Non-pigmented ciliary epithelial cell (primary cell): ENCODE results near the gene IGSF21.

Source experiments
- DNase-seq: peaks from one replicate; pipeline ENCODE4 v3.0.0-alpha.2; 2010; ENCODE audit warnings: low read depth

Gene IGSF21

DNA sequence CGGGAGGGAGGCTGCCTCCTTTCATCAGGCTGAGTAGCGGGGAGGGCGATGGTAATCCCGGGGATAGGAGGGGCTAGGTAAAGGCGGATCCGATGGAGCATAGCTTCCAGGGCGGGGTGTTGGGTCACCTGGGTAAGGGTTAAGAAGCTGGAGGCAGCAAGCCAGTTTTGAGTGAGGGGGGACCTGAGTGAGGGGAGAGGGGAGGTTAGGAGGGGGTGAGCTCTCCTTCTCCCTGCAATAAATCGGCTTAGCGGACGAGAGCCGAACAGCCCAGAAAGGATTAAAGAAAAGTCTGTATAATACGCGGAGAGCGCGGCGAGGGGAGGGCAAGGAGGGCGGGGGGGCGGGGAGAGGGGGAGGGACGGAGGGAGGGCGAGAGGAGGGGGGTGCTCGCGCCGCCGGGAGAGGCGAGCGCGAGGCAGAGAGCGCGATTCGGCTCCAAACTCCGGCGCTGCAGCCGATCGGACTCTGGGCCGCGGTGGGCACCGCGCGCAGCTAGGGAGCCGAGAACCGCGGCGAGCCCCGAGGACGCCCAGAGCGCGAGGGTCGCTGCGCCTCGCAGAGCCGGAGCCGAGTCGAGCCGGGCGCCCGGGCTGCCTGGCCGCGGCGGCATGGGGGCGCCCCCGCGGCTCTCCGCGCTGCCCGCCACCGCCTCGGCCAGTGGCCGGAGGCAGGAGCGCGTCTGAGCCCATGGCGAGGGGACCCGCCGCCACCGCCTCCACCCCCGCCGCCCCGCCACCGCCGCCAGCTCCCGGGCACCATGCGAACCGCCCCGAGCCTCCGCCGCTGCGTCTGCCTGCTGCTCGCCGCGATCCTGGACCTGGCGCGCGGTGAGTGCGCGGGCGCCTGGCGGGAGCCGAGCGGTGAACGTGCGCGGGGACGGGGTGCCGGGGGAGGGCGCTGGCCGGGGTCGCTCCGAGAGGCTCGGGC is at the start of gene IGSF21:
TSS of gene IGSF21 (plus strand) at position 430 of the 930 bp plus-strand sequence. CDS start at position 761, 331 bp downstream.
- DNase-seq: no peak

DNA sequence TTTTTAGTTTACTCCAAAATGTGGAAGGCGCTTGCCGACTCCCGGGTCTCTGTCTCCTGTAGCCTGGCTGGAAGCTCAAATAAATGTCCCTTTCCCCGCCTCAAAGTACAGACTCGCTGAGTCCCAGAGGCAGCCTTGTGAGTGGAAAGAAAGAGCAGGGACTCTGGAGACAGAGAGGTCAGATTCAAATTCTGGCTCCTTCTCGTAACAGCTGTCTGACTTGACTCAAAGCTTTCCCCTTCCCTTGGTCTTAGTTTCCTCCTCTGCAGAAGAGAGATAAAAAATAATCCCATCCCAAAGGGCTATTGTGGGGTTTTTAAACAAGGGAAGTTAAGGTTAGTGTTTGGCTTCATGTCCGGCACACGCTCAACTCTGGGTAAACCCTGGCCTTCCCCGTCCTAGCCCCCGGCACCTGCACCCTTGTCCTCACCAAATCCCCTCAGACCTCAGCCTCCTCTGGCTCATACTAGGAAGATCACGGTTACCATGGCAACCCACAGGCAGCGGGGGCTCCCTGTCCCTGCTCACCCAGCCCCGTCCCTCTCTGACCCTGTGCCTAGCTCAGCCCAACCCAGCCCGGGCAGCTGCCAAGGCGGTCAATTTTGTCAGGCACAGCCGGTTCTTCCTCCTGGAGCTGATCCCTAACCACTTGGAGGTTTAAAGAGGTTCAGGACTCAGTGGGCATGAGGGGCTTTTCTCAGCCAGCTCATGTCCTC is 49.2 kb upstream of the IGSF21 start:
- DNase-seq: no peak

DNA sequence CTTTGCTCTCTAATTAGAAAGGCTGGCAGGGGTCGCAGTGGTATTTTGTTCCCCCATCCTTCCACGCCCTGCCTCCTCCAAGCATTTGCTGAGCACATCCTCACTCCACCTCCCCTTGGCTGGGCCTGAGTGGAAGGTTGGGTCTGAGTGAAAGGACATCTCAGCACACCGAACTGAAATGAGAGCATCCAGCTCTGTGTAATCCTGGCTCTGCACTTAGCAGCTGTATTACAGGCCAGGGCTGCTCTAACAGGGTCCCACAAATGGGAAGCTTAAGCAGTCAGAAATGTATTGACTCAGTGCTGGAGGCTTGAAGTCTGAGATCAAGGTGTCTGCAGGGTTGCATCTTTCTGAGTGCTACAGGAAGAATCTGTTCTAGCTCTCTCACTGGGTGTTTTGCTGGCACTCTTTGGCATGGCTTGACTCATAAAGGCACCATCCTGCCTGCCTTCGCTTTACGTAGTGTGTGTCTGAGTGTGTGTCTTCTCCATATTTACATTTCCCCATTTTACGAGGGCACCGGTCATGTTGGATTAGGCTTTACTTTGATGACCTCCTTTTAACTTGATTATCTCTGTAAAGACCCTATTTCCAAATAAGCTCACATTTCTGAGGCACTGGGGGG is 48.5 kb upstream of the IGSF21 start:
- DNase-seq: no peak

DNA sequence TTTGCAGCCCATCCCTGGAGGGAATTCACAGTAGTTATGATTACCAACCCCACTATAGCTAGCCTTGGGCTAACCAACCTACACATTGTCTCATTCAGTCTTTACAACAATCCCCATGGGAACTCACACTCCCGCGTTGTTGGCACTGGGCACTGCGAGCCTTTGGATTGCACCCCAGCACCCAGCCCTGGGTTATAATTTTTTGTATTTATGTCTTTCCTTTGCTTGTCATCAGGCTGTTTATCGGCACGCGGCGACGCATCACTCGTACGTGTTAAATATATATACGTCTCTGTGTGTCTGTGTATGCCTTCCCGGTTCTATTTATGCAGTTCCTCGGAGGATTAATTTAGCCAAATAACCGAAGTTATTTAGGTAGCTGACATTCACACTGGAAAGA is 47.2 kb upstream of the IGSF21 start:
- no peak for DNase-seq

DNA sequence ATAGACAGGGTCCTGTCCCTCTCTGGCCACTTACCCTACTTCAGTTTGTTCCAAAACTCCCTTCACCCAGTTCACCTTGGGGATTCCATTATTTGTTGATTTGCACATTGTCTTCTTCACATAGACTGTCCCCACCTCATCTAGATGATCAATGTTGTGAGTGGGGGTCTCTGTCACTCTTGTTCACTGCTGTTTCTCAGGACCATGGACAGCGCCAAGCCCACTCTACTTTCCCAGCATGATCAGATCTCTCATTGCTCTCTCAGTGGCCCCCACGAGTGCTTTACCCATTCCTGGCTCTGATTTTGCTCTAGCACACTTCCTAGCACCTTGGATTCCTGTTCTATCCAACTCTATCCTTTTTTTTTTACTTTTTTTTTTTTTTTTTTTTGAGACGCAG is 45.4 kb upstream of the IGSF21 start:
- DNase-seq: no peak

DNA sequence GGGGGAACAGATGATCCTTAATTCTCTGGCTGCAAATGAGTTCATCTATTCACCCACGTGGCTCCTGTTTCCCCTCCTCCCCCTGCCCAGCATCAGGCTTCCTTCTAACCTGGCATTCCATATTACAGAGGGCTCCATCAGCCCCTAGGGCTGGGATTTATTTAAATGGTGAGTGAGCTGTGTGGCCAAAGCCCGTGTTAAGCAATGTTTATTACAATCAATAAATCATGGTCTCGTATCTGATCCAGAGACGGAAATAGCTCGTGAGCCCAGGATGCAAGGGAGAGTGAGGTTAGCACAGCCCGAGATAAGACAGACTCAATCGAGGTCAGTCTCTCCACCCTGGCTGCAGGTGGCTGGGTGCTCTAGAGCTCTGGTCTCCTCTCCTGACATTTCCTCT is 43.1 kb upstream of the IGSF21 start:
- DNase-seq: no peak

DNA sequence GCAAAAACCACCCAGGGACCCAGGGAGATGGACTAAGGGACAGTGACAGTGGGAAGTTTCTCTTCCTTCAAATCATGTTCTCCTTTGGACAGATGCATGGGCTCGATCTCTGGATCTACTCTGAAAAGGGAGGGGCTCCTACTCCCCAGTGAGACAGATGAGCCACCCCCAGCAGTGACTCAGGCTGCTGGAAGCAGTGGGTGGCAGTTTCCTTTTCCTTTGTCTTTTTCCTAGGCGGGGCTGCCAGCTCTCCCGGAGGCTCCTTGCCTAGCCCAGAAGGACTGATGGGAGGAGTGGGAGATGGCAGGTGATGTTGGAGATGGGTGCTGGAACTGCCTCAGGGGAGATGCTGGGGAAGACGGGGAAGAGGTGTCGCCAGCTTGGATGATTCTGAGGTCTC is 41.0 kb upstream of the IGSF21 start:
- DNase-seq: no peak

DNA sequence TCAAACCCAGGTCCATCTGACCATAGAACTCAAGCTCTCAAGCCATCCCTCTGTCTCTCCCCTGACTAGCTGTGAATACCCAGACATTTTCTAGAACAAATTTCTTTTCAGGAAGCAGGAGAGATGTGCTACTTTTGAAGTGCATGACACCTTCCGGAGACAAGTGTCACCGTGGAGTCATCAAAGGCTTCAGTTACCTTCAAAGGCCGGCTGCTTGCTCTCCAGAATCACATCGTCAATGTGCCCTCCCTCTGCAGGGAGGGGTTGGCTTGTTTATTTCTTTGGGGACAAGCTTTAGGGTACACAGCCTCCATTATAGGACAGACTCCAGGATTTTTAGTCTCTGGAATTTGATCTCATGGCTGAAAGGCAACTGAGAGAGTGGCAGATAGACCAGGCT is 37.7 kb upstream of the IGSF21 start:
- no peak for DNase-seq

DNA sequence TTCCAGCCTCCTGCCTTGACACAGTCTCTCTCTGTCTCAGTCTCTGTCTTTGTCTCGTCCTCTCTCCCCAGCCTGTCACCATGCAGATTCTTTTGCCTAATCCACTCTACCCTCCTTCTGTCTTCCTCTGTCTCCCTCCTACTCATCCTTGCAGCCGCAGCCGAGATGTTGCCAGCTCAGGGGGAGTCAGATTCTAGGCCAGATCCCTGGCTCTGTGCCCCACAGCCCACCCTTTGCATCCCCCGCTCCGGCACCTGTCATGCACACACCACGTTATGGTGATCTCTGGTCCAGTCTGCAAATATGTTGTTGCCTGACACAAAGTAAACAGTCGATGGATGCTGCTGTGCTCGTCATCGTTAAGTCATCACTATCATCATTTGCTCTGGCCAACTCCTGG is 35.5 kb upstream of the IGSF21 start:
- DNase-seq: no peak

DNA sequence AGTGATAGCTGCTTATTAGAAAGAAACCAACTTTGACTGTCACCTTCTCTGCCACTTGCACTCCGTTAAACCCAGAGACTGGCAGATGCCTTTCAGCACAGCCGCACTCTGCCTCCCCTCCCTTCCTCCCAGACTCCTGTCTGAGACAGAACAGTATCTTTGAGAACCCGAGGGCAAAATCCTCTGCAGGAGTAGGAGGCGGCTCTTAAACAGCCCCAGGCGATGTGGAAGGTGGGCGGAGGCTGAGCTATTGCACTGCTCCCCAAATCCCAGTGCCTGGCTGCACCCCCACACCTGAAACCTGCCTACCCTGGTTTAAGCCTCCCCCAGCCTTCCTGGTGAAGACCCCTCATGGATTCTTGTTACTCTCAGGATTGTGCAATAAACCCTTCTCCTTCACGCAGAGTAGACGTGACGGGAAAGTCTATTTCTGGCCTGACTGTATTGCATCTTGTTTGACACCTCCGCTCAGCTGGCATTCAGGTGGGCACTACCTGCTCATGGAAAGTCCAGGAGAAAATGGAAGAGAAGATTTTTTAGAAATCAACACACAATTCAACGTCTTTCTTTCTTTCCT is 34.4 kb upstream of the IGSF21 start:
- DNase-seq: no peak

DNA sequence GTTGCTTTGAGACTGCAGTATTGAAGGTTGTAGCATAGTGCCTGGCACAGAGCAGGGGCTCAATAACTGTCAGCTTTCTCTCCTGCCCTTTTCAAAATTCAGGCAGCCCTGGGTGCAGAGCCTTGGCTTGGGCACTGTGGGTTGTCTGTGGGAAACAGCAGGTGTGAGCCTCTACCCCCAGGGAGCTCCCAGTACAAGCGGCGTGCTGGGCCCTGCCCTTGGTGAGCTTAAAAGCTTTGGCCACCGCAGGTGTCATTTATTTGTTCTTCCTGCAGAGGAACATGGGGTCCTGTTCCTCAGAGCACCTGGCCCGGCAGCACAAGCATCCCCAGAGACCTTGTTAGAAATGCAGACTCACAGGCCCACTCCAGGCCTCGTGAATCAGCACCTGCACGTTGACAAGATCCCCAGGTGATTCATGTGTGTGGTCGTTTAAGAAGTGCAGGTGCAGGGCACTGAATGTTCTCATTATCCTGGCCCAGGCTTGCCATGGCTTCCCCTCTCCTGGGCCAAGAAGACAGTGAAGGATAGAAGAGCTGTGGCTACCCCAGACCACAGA is 29.9 kb upstream of the IGSF21 start:
- DNase-seq: no peak

DNA sequence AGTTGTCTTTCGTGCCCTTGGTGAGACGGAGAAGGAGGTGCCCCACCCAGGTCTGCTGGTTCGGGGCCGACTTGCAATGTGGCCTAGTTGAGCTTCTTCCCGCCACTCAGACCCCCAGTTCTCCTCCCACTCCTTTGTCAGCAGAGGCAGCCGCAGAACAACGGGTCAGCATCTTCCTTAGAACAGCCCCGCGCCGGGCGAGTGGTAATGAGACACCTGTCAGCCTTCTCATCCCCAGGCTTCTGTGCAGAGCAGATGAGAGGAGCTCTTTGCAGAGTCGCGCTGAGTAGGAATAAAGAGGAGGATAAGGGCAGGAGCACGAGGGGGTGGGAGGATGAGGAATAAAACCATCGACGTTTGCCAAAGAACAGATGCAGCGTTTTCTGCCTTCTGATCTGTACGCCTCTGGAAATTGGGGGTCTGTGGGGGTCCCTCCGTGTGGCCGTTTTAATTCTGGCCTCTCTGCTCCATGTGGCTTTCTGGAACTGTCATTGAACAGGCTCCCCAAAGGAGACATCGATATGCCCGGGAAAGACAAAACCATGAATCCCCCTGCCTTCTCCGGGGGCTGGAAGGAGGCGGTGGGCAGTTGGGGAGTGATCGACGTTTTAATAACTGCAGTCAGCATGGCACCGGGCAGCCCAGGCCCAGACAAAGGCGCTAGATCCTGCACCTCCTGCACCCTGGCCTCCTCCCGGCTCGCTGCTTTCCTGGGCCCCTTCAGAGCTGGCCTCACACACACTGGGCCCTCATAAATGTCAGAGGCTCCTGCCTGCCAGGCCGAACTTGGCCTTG is 27.5 kb upstream of the IGSF21 start:
- DNase-seq: no peak

DNA sequence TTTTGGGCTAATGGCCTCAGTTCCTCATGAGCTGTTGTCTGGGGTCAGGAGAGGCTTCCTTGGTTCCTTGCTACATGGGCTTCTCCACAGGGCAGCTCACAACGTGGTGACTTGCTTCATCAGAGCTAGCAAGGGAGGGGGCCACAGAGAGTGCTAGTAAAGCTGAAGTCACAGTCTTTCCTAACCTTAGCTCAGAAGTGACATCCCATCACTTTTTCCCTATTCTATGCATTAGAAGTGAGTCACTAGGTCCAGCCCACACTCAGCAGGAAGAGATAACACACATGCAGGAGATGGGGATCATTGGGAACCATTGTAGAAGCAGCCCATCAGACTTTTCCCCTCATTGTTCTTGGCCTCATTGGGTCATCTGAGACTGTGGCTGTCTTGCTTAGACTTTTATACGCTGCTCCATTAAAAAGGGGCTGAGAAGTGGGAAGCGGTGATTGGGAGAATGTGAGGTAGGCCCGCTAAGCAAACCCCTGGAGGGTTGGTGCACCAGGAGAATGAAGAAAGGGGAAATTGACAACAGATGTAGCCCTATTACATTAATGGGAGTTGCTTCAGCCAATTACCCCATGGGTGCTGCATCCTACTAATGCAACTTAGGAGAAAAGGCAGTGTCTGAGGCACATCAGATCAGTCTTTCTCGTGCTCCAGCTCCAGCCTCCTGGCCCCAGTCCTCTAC is 22.1 kb upstream of the IGSF21 start:
- DNase-seq: no peak

DNA sequence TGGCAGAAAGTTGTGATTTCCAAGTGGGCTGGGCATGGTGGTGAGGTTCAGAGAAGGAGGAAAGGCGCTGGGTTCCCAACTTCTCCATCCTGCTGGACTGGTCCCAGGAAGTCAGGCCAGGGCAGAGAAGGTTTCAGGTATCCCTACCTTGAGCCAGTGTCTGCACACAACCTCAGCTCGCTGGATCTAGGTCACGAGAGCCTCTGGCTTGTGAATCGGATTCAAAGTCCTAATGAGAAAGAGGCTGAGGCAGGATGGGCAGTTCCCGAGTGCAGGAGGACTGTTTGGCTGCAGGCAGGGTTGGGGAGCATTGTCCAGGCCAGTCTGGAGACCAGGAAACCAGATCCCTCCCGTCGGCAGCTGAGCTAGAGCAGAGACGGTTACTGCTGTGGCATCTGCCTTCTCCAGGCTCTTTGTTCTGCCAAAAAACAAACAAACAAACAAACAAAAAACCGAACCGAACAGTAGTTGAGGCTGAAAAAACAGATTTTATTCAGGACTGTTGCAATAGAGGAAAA is 19.5 kb upstream of the IGSF21 start:
- DNase-seq: no peak

DNA sequence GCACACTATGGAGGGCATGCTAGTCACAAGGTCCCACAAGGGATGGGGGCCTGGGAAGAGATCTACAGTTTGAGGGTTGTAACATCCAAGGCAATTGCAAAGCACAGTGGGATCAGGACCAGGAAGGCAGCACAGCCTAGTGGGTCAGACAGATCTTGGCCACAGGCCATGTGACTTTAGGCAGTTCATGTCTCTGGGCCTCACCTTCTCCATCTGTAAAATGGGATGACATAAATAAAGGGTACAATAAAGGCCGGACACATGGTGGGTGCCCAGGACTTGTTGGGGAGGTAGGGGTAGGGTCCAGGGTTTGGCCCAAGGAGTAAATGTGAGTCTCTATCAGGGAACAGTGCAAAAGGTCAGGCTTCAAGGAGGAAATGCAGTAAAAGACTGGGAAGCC is 18.1 kb upstream of the IGSF21 start:
- DNase-seq: no peak

DNA sequence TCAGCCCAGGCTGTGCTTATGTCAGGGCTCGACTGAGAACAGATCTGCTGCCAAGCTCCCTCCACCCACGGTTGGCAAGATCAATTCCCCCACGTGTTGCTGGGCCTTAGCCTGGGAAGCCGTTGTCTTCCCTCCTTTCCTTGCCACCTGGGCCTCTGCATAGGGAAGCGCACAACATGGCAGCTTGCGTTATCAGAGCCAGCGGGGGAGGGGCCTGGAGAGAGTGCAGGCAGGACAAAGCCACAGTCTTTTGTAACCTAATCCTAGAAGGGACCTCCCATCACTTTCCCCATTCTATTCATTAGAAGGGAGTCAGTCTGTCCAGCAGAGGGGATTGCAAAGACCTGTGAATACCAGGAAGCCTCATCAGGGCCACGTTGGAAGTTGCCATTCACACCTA is 17.0 kb upstream of the IGSF21 start:
- DNase-seq: no peak

DNA sequence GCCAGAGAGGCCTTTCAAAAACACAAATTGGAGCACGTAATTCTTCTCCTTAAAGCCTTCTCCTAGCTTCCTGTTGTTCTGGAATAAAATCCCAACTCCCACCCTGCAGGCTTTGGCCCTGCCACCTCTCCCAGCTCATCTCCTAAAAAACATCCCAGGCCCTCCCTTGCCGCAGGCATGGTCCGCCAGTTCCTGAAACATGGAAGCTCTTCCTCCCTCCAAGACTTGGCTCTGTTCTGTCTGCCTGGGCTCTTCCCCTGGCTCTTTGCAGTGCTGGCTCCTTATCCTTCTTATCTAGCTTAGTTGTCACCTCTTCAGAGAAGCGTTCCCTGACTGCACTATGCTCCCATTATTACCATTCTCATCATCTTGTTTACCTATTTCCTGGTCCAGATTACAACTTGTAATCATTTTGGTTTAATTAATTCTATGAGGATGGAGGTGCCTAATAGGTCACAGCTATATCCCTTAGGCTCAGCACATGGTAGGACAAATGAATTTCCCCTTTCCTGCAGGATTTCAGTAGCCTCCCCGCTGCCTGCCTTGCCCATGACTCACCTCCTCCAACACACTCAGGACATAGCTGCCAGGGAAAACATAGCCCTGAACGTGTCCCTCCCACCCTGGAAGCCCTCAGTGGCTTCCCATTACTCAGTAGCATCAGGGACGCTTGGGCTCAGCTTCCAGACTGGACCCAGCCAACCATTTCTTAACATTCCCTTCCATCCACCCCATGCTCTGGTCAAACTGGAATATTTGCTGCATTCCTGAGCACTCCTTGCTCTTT is 15.7 kb upstream of the IGSF21 start:
- peak; percentile 36 for DNase-seq

DNA sequence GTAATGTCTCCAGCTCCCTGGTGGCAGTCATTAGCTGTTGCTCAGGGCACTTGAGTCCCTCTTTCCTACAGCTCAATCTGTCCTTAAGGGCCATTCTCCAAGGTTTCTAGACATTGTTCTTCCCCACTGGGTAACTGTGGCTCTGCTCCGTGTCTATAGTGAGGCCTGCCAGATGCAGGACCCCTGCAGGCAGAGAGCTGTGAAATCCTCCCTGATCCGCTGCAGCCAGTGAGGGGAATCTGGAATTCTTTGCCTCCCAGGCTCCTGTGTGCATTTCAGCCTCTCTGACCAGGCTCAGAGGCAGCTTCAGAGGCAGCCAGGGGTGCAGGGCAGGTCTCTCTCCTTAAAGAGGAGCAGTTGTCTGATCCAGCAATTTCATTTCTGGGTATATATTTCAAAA is 14.4 kb upstream of the IGSF21 start:
- no peak for DNase-seq

DNA sequence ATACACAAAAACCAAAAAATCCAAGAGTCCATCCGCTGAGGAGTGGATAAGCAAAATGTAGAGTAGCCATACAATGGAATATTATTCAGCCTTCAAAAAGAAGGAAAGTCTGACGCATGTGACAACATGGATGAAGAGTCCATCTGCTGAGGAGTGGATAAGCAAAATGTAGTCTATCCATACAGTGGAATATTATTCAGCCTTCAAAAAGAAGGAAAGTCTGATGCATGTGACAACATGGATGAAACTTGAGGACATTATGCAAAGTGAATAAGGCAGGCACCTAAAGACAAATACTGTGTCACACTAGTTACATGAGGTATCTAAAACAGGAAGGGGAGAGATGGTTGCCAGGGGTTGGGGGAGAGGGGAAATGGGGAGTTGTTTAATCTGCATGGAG is 14.0 kb upstream of the IGSF21 start:
- DNase-seq: no peak

DNA sequence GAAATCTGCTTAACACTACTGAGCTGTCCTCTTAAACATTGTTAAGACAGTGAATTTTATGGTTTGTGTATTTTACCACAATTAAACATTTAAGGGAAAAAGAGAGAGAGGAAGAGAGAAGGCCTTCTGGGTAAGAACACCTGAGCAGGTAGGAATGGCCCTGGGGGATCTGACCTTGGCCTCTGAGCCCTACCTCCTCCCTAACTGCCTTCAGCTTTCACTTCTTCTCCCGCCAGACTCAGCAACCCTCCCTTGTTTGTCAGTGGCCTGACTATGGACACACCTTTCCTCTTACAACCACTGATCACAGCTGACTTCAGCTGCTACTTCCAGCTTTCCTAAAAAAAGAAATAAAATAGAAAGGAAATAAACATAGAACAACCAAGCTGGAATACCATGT is 13.5 kb upstream of the IGSF21 start:
- no peak for DNase-seq
